Stimulated activated CD8-positive, alpha-beta memory T cell treated with anti-CD3 and anti-CD28 coated beads, Interleukin-2, amount 100 ng/mL, for 48 hours (primary cell): ENCODE measurements around the gene MCL1.

Experiments
- DNase-seq, 2 donors: peaks; one replicate each; pipeline ENCODE4 v3.0.0-alpha.2; 2020; ENCODE audit warnings: low read depth in 2 of 2

The MCL1 gene

GRCh38 chr1:150537732-150538684, 41.4 kb downstream of the MCL1 start:
- DNase-seq = no peak

DNA sequence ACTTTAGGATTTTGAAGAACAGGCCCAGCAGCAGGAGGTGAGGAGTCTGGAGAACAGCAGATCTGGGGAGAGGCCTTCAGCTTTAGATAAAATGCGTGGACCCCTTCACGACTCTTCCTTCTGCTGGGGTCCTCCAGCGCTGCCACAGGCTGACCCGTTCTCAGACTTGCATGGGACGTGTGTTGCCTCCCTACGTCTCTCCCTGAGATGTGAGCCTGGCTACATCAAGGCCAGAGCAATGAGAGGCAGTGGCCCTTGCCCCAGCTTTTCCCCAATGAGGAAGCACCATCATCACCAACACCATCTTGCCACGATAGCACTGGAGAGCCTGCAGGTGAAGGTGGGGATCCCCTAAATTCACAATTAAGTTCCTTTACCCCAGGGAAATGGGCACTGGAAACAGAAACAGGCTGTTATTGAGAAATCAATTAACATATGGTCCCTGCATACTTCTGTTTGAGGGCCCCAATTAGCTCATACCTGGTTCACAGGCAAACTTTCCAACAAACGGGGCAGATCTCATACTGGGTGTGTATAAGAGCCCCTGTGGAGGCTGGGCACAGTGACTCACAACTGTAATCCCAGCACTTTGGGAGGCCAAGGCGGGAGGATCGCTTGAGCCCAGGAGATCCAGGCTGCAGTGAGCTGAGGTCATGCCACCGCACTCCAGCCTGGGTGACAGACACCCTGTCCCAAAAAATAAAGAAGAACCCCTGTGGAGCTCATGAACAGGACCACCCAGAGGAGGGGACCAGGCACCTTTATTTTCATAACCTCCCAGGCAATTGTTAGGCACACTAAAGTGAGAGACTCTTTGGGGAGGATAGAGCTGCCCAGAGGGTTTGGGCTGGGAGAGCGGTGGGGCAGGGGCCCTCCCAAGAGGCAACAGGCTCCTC, 42.3 kb downstream of the MCL1 start:
- no peak for DNase-seq

GRCh38 chr1:150535511-150536287, 43.7 kb downstream of the MCL1 start:
- no peak for DNase-seq

- no peak for DNase-seq
Observed at GRCh38 chr1:150534002-150534401, 45.4 kb downstream of the MCL1 start.

- DNase-seq = no peak
Observed at GRCh38 chr1:150532860-150533259, 46.5 kb downstream of the MCL1 start.

GRCh38 chr1:150530491-150531159, 48.8 kb downstream of the MCL1 start:
- DNase-seq = no peak

- no peak for DNase-seq
Observed at GRCh38 chr1:150529017-150529416, 50.4 kb downstream of the MCL1 start.

- DNase-seq = no peak
Observed at GRCh38 chr1:150528196-150528595, 51.2 kb downstream of the MCL1 start.

DNA sequence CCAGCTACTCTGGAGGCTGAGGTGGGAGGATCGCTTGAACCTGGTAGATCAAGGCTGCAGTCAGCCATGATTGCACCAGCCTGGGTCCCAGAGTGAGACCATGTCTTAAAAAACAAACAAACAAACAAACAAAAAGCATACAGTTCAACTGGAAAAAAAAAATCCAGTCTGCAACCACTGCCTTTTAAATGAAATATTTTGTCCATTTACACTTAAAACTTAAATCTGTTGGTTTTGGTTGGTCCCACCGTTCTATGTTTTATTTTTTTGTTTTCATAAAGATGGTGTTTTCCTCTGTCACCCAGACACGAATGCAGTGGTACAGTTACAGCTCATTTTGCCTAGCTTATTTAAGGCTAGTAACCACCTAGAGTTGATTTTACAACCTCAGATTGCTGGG, 54.1 kb downstream of the MCL1 start:
- DNase-seq = no peak
